ENCODE data around the gene ADGRL3.

DNA sequence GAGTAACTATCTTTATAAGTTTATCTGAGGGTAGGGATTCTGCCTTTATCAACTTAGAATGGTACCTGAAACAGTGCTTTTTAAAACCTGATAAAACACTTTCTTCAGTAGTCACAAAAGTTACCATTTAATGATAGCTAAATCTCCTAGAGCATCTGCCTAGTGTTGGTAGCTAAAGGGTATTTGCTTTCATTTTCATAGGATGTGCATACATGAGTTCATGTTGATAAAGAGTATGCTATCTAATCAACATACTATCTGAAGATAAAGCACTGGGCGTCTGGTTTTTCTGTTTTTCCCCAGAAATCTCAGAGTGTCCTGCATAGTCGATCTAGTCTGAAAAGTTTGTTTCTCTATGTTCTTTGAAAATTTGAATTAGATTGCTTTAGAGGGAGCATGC is 75.1 kb downstream of the ADGRL3 start:
- TF ChIP-seq, protein P1, sequence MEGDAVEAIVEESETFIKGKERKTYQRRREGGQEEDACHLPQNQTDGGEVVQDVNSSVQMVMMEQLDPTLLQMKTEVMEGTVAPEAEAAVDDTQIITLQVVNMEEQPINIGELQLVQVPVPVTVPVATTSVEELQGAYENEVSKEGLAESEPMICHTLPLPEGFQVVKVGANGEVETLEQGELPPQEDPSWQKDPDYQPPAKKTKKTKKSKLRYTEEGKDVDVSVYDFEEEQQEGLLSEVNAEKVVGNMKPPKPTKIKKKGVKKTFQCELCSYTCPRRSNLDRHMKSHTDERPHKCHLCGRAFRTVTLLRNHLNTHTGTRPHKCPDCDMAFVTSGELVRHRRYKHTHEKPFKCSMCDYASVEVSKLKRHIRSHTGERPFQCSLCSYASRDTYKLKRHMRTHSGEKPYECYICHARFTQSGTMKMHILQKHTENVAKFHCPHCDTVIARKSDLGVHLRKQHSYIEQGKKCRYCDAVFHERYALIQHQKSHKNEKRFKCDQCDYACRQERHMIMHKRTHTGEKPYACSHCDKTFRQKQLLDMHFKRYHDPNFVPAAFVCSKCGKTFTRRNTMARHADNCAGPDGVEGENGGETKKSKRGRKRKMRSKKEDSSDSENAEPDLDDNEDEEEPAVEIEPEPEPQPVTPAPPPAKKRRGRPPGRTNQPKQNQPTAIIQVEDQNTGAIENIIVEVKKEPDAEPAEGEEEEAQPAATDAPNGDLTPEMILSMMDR (IDR thresholded peaks at IDR 0.05), result no peak
- TF ChIP-seq POLR2A (IDR thresholded peaks at IDR 0.05) (no peak), EP300 (IDR thresholded peaks at IDR 0.05) (no peak), POLR2AphosphoS5 (IDR thresholded peaks at IDR 0.05) (no peak)
